HG02642 (cell line): ENCODE measurements around the gene WDFY4.

Source experiments
- ATAC-seq: cut with Tn5 transposase; IDR thresholded peaks from one replicate; pipeline ENCODE4 v1.9.1; 2021; ENCODE audit warnings: mild to moderate bottlenecking; ENCODE audit not compliant: unreplicated experiment, poor library complexity

The WDFY4 gene

GRCh38 chr10:48785796-48786195, 101.1 kb downstream of the WDFY4 start:
- no peak for ATAC-seq

- ATAC-seq = no peak
Measured at GRCh38 chr10:48786606-48787282, 102.1 kb downstream of the WDFY4 start.

DNA sequence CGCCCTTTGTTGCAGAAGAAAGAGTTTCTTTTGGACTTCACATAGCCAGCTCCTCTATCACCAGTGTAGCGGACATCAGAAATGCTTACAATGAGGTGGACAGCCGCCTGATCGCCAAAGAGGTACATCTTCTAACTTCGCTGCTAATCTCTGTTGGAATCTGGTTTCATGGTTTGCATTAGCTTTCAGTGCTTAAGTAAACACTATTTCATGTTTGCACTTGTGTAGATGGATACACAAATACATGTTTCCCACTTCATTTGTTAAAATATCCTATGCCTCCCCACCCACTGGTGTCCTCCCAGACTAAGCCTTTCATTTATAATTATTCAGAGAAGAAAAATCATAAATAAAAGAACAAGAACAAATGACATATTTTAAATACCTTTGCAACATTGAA, 103.9 kb downstream of the WDFY4 start:
- no peak for ATAC-seq

- ATAC-seq = no peak
Measured at GRCh38 chr10:48789486-48790456, 105.1 kb downstream of the WDFY4 start.

GRCh38 chr10:48790457-48791044, 105.9 kb downstream of the WDFY4 start:
- no peak for ATAC-seq

- no peak for ATAC-seq
Measured at GRCh38 chr10:48791267-48791928, 106.7 kb downstream of the WDFY4 start.

- ATAC-seq = no peak
Measured at GRCh38 chr10:48792121-48792520, 107.4 kb downstream of the WDFY4 start.

GRCh38 chr10:48792687-48793096, 108.0 kb downstream of the WDFY4 start:
- ATAC-seq = no peak

GRCh38 chr10:48794074-48794473, 109.4 kb downstream of the WDFY4 start:
- no peak for ATAC-seq

- no peak for ATAC-seq
Measured at GRCh38 chr10:48796713-48797245, 112.1 kb downstream of the WDFY4 start.

- no peak for ATAC-seq
Measured at GRCh38 chr10:48797830-48798229, 113.2 kb downstream of the WDFY4 start.

DNA sequence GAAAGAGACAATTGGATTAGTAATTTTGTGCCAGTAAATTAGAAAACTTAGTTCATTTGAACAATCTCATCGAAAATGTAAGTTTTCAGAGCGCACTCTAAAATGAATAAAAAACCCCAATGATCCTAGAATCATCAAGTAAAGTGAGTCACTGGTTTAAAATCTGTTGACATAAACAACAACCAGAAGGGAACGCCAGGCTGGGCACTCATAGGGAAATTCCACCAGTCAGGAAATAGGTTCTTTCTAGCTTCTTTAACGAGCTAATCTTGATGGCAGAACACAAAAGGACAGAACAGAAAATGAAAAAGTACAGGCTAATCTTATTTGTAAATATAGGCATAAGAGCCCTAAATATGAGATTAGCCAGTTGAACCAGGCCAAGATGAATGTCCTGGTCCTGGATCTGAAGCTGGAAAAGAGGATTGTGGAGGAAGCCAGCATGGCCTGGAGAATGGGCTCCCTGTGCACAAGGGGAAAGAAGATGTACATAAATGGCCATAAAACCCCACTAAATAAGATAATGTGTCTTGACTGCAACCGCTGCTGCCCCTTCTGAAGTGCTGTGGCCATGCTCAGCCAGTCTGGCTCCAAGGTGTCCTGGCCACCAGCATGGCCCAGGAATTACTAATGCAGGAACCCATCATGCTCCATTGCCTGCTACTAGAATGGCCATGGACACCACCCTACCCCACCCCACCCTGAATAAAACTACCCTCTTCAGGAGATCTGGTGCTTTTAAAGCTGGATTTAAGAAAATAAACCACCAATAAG, 114.0 kb downstream of the WDFY4 start:
- no peak for ATAC-seq

DNA sequence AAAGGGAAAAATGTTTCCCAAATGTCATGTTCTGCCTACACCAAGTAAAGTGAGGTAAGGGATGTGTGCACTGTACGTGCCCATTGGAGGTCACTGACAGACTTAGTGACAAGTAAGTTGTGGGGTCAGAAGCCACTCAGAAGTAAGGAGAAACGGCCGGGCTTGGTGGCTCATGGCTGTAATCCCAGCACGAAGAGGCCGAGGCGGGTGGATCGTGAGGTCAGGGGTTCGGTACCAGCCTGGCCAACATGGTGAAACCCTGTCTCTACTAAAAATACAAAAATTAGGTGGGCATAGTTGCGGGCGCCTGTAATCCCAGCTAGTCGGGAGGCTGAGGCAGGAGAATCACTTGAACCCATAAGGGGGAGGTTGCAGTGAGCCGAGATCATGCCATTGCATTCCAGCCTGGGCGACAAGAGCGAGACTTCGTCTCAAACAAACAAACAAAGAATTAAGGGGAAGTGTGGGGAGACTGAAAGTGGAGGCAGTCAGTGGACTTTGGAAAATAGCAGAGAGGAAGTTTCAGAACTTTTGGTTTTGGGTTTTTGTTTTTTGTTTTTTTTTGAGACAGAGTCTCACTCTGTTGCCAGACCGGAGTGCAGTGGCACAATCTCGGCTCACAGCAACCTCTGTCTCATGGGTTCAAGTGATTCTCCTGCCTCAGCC, 114.8 kb downstream of the WDFY4 start:
- ATAC-seq = no peak

- ATAC-seq = no peak
Measured at GRCh38 chr10:48800007-48800675, 115.5 kb downstream of the WDFY4 start.

DNA sequence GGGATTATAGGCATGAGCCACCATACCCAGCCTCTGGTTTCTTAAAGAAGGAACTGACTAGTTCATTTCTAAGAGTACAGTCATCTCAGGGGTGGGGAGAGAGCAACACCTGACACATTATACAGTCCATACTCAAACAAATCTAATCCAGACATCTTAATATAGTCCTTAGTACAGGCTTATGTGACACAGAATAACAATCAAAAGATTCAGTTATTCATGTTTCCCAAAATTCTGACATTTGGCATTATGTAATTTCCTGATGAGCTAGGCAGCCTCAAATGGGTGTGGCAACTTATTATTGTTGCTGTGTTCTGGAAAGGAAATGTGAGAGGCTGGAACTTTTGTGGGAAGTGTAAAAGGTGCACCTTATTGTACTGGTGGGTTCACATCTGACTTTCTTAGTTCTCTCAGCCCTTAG, 116.3 kb downstream of the WDFY4 start:
- no peak for ATAC-seq

GRCh38 chr10:48802611-48803071, 118.0 kb downstream of the WDFY4 start:
- ATAC-seq = peak; percentile 90

- ATAC-seq = no peak
Measured at GRCh38 chr10:48803801-48804584, 119.3 kb downstream of the WDFY4 start.

GRCh38 chr10:48804740-48805182, 120.1 kb downstream of the WDFY4 start:
- no peak for ATAC-seq
